Right atrium auricular region (tissue), 2 donors: ENCODE data around the gene HBG2. TPM values are rescaled to one million over a fixed set of nuclear protein-coding genes. Genes with fewer than 3 reads are reported as not detected.

Source experiments
- DNase-seq: peaks from one replicate; pipeline ENCODE4 v3.0.0-alpha.2; 2019; ENCODE audit warnings: low spot score
- H3K27ac ChIP-seq, 2 donors: fragments of 200-600 bp; sonication (generic); 1 replicate in 1 of 2; 2 replicates in 1 of 2; pipeline ENCODE4 v1.5.1; 2016 to 2019
- H3K27me3 ChIP-seq, 2 donors: fragments of 200-600 bp; sonication (generic); one replicate each; pipeline versions ENCODE4 v1.5.1 to v1.6.0; 2017 to 2019
- H3K36me3 ChIP-seq: fragments of 200-600 bp; sonication (generic); one replicate; pipeline ENCODE4 v1.5.1; 2016
- H3K4me1 ChIP-seq, 2 donors: fragments of 200-600 bp; sonication (generic); one replicate each; pipeline versions ENCODE4 v1.5.1 to v1.6.0; 2017 to 2019
- H3K4me3 ChIP-seq, 2 donors: fragments of 200-600 bp; sonication (generic); 1 replicate in 1 of 2; 2 replicates in 1 of 2; pipeline ENCODE4 v1.5.1; 2017 to 2019; ENCODE audit warnings: mild to moderate bottlenecking in 1 of 2, moderate library complexity in 1 of 2
- H3K9me3 ChIP-seq, 2 donors: fragments of 200-600 bp; sonication (generic); one replicate each; pipeline ENCODE4 v1.5.1; 2019
- total RNA-seq, 2 donors: library from RNA; depleted of rRNA; stranded (reverse); fragments of >200 nt; gene quantifications; one replicate each; pipeline ENCODE4 v1.1.0, GENCODE V29; 2016
- TF ChIP-seq, protein P1 (sequence below), 2 donors: fragments of 200-600 bp; sonication (generic); IDR thresholded peaks; one replicate each; pipeline ENCODE4 v1.5.1; 2019; ENCODE audit warnings: antibody characterized with exemption in 2 of 2

Gene HBG2
- total RNA-seq, 2 donors from 2014 or later: 0.90 TPM; not detected in 1

DNA sequence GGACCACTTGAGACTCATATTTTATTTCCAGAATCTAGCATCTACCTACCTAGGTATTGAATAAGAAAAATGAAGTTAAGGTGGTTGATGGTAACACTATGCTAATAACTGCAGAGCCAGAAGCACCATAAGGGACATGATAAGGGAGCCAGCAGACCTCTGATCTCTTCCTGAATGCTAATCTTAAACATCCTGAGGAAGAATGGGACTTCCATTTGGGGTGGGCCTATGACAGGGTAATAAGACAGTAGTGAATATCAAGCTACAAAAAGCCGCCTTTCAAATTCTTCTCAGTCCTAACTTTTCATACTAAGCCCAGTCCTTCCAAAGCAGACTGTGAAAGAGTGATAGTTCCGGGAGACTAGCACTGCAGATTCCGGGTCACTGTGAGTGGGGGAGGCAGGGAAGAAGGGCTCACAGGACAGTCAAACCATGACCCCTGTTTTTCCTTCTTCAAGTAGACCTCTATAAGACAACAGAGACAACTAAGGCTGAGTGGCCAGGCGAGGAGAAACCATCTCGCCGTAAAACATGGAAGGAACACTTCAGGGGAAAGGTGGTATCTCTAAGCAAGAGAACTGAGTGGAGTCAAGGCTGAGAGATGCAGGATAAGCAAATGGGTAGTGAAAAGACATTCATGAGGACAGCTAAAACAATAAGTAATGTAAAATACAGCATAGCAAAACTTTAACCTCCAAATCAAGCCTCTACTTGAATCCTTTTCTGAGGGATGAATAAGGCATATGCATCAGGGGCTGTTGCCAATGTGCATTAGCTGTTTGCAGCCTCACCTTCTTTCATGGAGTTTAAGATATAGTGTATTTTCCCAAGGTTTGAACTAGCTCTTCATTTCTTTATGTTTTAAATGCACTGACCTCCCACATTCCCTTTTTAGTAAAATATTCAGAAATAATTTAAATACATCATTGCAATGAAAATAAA is 29.8 kb downstream of the HBG2 start:
- H3K27me3 ChIP-seq: no peaks in the 10 kb centered on the region
- DNase-seq: no peak
- H3K27ac ChIP-seq: no peak overlapping the region
- no peaks in the 10 kb centered on the region for H3K36me3 ChIP-seq
- H3K4me3 ChIP-seq: no peak overlapping the region
- TF ChIP-seq, protein P1, sequence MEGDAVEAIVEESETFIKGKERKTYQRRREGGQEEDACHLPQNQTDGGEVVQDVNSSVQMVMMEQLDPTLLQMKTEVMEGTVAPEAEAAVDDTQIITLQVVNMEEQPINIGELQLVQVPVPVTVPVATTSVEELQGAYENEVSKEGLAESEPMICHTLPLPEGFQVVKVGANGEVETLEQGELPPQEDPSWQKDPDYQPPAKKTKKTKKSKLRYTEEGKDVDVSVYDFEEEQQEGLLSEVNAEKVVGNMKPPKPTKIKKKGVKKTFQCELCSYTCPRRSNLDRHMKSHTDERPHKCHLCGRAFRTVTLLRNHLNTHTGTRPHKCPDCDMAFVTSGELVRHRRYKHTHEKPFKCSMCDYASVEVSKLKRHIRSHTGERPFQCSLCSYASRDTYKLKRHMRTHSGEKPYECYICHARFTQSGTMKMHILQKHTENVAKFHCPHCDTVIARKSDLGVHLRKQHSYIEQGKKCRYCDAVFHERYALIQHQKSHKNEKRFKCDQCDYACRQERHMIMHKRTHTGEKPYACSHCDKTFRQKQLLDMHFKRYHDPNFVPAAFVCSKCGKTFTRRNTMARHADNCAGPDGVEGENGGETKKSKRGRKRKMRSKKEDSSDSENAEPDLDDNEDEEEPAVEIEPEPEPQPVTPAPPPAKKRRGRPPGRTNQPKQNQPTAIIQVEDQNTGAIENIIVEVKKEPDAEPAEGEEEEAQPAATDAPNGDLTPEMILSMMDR (IDR thresholded peaks at IDR 0.05): no peak
- H3K4me1 ChIP-seq: no peaks in the 10 kb centered on the region
- H3K9me3 ChIP-seq: no peaks in the 10 kb centered on the region

DNA sequence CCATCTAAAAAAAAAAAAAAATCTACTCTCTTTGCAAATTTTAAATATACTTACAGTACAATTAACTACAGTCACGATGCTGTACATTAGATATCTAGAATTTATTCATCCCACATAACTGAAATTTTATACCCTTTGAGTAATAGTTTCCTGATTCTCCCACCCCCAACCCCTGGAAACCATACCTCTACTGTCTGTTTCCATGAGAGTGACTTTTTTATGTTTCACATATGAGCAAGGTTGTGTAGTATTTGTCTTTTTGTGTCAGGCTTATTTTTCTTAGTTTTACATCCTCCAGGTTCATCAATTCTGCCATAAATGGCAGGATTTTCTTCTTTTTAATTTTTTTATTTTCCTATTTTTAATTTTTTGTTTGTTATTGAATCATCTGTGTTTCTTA is 30.9 kb downstream of the HBG2 start:
- TF ChIP-seq, protein P1 (IDR thresholded peaks at IDR 0.05): no peak
- Histone ChIP-seq H3K4me1 (no peaks in the 10 kb centered on the region), H3K27ac (no peak overlapping the region), H3K9me3 (no peaks in the 10 kb centered on the region), H3K27me3 (no peaks in the 10 kb centered on the region), H3K36me3 (no peaks in the 10 kb centered on the region), H3K4me3 (no peak overlapping the region)
- DNase-seq: no peak

DNA sequence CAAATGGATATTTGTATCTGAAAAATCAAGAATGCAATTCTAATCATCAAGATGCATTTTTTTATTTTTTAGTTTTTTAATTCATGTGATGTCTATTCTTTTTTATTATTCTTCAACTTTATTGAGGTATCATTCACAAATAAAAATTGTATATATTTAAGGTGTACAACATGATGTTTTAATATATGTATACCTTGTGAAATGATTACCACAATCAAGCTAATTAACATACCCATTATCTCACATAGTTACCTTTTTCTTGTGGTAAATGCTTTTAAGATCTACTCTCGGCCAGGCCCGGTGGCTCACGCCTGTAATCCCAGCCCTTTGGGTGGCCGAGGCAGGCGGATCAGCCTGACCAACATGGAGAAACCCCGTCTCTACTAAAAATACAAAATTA is 31.4 kb downstream of the HBG2 start:
- Histone ChIP-seq H3K27me3 (no peaks in the 10 kb centered on the region), H3K9me3 (no peaks in the 10 kb centered on the region), H3K4me1 (no peaks in the 10 kb centered on the region), H3K27ac (no peak overlapping the region), H3K4me3 (no peak overlapping the region), H3K36me3 (no peaks in the 10 kb centered on the region)
- TF ChIP-seq, protein P1 (IDR thresholded peaks at IDR 0.05): no peak
- DNase-seq: no peak

DNA sequence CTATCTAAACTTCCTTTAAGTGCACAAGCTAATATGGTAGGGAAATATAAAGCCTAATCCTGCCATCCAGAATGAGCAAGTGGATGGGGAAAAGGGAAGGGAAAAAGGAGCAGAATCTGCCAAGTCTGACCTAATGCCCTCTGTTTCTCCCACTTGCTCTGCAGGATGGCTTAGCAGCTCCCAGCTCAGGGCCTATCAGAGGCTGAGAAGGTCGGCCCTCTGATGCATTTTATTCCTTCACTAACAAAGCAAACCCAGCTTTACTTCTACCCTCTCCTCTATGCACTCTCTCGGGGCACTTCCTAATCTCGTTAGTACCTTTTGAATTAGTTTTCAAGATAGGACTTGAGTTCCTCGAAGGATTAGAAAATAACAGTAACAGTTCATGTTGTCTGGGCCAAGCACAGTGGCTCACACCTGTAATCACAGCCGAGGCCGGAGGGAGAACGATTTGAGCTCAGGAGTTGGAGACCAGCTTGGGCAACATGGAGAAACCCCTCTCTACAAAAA is 44.1 kb downstream of the HBG2 start:
- no peaks in the 10 kb centered on the region for H3K27me3 ChIP-seq
- no peak for DNase-seq
- no peak overlapping the region for H3K27ac ChIP-seq
- H3K36me3 ChIP-seq: no peaks in the 10 kb centered on the region
- H3K4me3 ChIP-seq: no peak overlapping the region
- H3K4me1 ChIP-seq: no peaks in the 10 kb centered on the region
- TF ChIP-seq, protein P1 (IDR thresholded peaks at IDR 0.05): no peak
- no peaks in the 10 kb centered on the region for H3K9me3 ChIP-seq

DNA sequence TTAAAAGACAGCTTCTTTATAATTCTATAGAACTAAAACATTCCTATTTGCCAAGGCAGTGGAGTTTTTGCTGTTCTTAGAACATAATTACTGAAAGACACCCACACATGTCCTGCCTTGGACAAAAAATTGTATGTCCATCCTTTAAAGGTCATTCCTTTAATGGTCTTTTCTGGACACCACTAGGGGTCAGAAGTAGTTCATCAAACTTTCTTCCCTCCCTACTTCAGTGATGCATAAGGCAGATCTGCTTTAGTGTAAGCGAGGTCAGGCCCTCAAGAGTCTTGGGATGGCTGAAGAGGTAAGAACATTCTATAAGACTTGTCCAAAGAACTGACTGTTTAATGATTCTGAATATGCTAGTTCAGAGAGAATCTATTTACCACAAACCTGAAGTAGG is 49.8 kb downstream of the HBG2 start:
- Histone ChIP-seq H3K9me3 (no peaks in the 10 kb centered on the region), H3K27ac (no peak overlapping the region), H3K4me3 (no peak overlapping the region), H3K4me1 (no peaks in the 10 kb centered on the region), H3K36me3 (no peaks in the 10 kb centered on the region), H3K27me3 (no peaks in the 10 kb centered on the region)
- TF ChIP-seq, protein P1 (IDR thresholded peaks at IDR 0.05): peak in 1 of 2 donors; percentile 55
- no peak for DNase-seq
